Measurements from ENCODE around the gene MYL6. TPM values are rescaled to one million over a fixed set of nuclear protein-coding genes. Genes with fewer than 3 reads are reported as not detected.
"Not testable (repeated sequence)": the region's sequence is repeated elsewhere in the genome, so short reads cannot be mapped to it uniquely, and the experiment has no call there.

MYL6 gene
- total RNA-seq, 1 donor from 2014 or later, result 924 TPM

DNA sequence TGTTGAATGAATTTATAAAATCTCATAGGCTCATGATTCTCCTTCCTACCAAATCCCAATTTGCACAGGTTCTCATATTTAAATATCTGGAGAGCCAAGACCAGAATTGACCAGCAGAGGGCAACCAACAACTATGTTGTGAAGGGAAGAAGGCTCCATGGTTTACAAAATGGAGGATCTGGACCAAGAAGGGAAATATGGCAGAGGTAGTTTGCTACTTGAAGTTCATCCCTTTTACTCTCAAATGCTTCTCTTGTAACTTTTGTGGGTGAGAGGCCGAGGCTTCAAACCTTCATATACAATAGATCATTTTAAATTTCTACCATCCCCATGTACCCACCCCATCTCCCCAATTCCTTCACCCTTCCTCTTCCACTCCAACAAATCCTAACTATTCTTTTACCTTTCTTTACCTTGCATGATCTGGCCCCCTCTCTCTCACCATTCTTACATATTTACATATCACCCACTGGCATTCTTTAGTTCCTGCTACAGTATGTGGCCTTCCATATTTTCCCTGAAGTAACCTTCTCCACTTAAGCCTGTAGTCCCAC is 34.9 kb downstream of the MYL6 start:
- H3K27me3 Mint-ChIP-seq (ENCODE audit: low read depth), result peaks cover 12% of the 10 kb centered on the region
- peaks cover 10% of the 10 kb centered on the region for H3K36me3 Mint-ChIP-seq (ENCODE audit: low read depth)
- peaks cover 29% of the 10 kb centered on the region for H3K4me1 Mint-ChIP-seq
- no peak overlapping the region for H3K27ac Mint-ChIP-seq (ENCODE audit: unreplicated experiment)
- H3K9me3 Mint-ChIP-seq, result no peaks in the 10 kb centered on the region
- peak overlapping the region; percentile 84 for H3K4me3 Mint-ChIP-seq
- DNase-seq (ENCODE audit: low read depth, low spot score), result peak; percentile 76
- TF ChIP-seq, protein P1, sequence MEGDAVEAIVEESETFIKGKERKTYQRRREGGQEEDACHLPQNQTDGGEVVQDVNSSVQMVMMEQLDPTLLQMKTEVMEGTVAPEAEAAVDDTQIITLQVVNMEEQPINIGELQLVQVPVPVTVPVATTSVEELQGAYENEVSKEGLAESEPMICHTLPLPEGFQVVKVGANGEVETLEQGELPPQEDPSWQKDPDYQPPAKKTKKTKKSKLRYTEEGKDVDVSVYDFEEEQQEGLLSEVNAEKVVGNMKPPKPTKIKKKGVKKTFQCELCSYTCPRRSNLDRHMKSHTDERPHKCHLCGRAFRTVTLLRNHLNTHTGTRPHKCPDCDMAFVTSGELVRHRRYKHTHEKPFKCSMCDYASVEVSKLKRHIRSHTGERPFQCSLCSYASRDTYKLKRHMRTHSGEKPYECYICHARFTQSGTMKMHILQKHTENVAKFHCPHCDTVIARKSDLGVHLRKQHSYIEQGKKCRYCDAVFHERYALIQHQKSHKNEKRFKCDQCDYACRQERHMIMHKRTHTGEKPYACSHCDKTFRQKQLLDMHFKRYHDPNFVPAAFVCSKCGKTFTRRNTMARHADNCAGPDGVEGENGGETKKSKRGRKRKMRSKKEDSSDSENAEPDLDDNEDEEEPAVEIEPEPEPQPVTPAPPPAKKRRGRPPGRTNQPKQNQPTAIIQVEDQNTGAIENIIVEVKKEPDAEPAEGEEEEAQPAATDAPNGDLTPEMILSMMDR (conservative IDR thresholded peaks at IDR 0.05), result peak; percentile 87

DNA sequence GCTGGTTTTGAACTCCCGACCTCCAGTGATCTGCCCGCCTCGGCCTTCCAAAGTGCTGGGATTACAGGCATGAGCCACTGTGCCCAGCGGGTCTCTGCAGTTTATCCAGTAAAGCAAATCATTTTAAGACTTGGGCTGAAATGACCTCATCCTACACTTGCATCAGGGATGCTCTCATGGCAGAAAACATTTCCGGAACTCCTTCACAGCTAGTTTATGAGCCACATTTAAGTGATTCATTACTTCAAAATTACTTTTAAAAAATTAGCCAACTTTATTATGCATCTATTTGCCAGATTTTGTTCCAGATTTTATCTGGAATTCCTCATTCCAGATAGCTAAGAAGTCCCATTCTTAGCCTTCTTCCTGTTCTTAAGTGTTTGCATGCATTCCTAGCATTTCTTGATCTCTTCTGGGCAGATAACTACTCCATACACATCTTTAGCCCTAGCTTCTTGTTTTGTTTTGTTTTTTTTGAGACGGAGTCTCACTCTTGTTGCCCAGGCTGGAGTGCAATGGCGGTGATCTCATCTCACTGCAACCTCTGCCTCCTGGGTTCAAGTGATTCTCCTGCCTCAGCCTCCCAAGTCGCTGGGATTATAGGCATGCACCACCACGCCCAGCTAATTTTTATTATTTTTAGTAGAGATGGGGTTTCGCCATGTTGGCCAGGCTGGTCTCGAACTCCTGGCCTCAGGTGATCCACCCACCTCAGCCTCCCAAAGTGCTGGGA is 38.8 kb downstream of the MYL6 start:
- not testable (repeated sequence) for H3K9me3 Mint-ChIP-seq; H3K27ac Mint-ChIP-seq (ENCODE audit: unreplicated experiment); H3K27me3 Mint-ChIP-seq (ENCODE audit: low read depth); H3K4me1 Mint-ChIP-seq; H3K4me3 Mint-ChIP-seq; H3K36me3 Mint-ChIP-seq (ENCODE audit: low read depth); DNase-seq (ENCODE audit: low read depth, low spot score)

DNA sequence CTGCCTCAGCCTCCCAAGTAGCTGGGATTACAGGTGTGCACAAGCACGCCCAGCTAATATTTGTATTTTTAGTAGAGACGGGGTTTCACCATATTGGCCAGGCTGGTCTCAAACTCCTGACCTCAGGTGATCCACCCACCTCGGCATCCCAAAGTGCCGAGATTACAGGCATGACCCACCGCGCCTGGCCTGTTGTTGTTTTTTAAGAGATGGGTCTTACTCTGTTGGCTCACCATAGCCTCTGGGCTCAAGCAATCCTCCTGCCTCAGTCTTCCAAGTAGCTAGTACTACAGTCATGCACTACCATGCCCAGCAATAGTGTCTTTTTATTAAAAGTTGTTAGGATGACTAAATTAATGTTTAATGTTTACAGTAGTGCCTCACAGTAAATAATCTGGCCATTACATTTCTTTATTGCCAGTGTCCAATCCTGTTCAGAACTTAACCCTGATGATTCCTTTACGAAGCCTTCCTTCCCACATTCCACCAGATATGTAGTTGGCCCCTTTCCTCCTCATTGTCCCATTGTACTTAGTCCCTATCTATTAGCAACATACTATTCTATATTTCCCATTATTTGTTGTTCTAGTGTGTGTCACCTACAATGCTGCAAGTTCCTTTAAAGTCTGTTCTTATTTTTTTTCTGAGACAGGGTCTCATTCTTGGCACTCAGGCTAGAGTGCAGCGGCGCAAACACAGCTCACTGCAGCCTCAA is 39.9 kb downstream of the MYL6 start:
- Mint-ChIP-seq H3K36me3 (ENCODE audit: low read depth) (peaks cover 8% of the 10 kb centered on the region), H3K27me3 (ENCODE audit: low read depth) (no peaks in the 10 kb centered on the region), H3K4me3 (no peak overlapping the region), H3K9me3 (no peaks in the 10 kb centered on the region), H3K27ac (ENCODE audit: unreplicated experiment) (peak overlapping the region; percentile 35), H3K4me1 (peaks cover 9% of the 10 kb centered on the region)
- TF ChIP-seq, protein P1 (conservative IDR thresholded peaks at IDR 0.05), result no peak
- DNase-seq (ENCODE audit: low read depth, low spot score), result no peak

DNA sequence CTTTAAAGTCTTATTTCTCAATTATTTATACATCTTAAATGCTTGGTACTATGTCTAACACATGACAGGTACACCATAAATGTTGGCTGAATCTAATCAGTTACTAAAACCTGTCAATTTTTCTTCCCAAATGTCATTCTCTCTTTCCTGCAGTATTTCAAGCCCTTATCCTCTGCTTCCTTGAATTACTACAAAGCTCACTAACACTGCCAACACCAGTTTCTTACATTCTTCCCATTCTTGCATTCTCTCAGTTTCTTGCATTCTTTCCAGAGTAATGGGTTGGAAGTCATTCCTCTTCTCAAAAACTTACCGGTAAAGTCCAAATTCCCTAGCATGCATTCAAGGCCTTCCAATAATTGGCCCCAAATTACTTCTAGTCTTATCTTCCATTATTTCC is 40.7 kb downstream of the MYL6 start:
- TF ChIP-seq, protein P1 (conservative IDR thresholded peaks at IDR 0.05), result no peak
- Mint-ChIP-seq H3K4me1 (peaks cover 4% of the 10 kb centered on the region), H3K4me3 (no peak overlapping the region), H3K27me3 (ENCODE audit: low read depth) (no peaks in the 10 kb centered on the region), H3K9me3 (no peaks in the 10 kb centered on the region), H3K27ac (ENCODE audit: unreplicated experiment) (no peak overlapping the region), H3K36me3 (ENCODE audit: low read depth) (peaks cover 3% of the 10 kb centered on the region)
- DNase-seq (ENCODE audit: low read depth, low spot score), result no peak

DNA sequence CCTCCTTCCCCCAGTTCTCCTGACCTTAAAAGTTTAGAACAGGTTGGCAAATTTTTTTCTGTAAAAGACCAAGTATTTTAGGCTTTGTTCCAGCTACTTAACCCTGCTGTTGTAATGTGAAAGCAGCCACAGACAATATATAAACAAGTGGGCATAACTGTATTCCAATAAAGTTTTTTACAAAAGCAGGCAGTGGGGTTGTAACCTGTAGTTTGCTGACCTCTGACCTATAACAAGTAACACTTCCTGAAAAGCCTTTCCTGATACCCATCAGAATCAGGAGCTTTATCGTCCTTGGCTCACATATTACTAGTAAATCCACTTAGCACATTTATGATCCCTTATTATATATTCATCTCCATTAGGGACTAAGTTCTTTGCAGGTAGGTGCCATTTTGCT is 44.2 kb downstream of the MYL6 start:
- no peaks in the 10 kb centered on the region for H3K9me3 Mint-ChIP-seq
- H3K27me3 Mint-ChIP-seq (ENCODE audit: low read depth), result no peaks in the 10 kb centered on the region
- no peak overlapping the region for H3K4me3 Mint-ChIP-seq
- no peak overlapping the region for H3K27ac Mint-ChIP-seq (ENCODE audit: unreplicated experiment)
- H3K4me1 Mint-ChIP-seq, result peaks cover 4% of the 10 kb centered on the region
- peaks cover 7% of the 10 kb centered on the region for H3K36me3 Mint-ChIP-seq (ENCODE audit: low read depth)
- TF ChIP-seq, protein P1 (conservative IDR thresholded peaks at IDR 0.05), result no peak
- no peak for DNase-seq (ENCODE audit: low read depth, low spot score)

DNA sequence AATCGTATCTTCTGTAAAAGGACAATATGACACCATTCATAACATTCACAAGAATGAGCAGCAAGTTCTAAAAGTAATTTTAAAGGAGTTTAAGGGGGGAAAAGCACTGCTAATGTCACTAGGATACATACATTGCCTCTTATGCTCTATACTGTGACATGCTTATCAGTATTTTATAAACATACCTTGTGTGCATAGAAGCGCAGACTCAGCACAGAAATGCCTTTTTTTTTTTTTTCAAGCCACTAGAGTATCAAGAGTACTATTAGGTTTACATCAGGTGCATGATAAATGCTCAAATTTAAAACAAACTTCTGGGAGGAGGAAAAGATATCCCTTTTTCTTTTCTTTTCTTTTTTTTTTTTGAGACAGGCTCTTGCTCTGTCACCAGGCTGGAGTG is 44.7 kb downstream of the MYL6 start:
- no peaks in the 10 kb centered on the region for H3K9me3 Mint-ChIP-seq
- DNase-seq (ENCODE audit: low read depth, low spot score), result no peak
- no peak overlapping the region for H3K27ac Mint-ChIP-seq (ENCODE audit: unreplicated experiment)
- H3K27me3 Mint-ChIP-seq (ENCODE audit: low read depth), result no peaks in the 10 kb centered on the region
- H3K4me3 Mint-ChIP-seq, result no peak overlapping the region
- peaks cover 4% of the 10 kb centered on the region for H3K4me1 Mint-ChIP-seq
- TF ChIP-seq, protein P1 (conservative IDR thresholded peaks at IDR 0.05), result no peak
- H3K36me3 Mint-ChIP-seq (ENCODE audit: low read depth), result peaks cover 11% of the 10 kb centered on the region

Measured in neural crest cell (in vitro differentiated cells).